GM21619 (cell line): ENCODE results near the gene MDM4.

Source experiments
- ATAC-seq: cut with Tn5 transposase; IDR thresholded peaks from one replicate; pipeline ENCODE4 v1.9.1; 2021; ENCODE audit not compliant: unreplicated experiment

MDM4 gene

GRCh38 chr1:204487256-204487615, 29.0 kb upstream of the MDM4 start:
- ATAC-seq, result no peak

- ATAC-seq, result no peak
Measured at GRCh38 chr1:204491655-204492054, 24.6 kb upstream of the MDM4 start.

GRCh38 chr1:204493145-204493983, 22.8 kb upstream of the MDM4 start:
- ATAC-seq, result no peak

GRCh38 chr1:204493984-204494280, 22.3 kb upstream of the MDM4 start:
- peak; percentile 23 for ATAC-seq

- ATAC-seq, result peak; percentile 74
Measured at GRCh38 chr1:204494281-204495077, 21.7 kb upstream of the MDM4 start, which contains the start of gene PIK3C2B. Gene PIK3C2B, minus strand, starts transcription at chr1:204494805. Its CDS starts 25,003 bp downstream, at chr1:204469802.

- ATAC-seq, result peak; percentile 28
Measured at GRCh38 chr1:204495078-204495753, 21.0 kb upstream of the MDM4 start.

GRCh38 chr1:204495777-204496176, 20.4 kb upstream of the MDM4 start:
- no peak for ATAC-seq

- ATAC-seq, result no peak
Measured at GRCh38 chr1:204498981-204499380, 17.2 kb upstream of the MDM4 start.

GRCh38 chr1:204499511-204500468, 16.4 kb upstream of the MDM4 start:
- ATAC-seq, result no peak

- no peak for ATAC-seq
Measured at GRCh38 chr1:204502241-204502640, 14.0 kb upstream of the MDM4 start.

GRCh38 chr1:204503122-204503912, 12.9 kb upstream of the MDM4 start:
- no peak for ATAC-seq

- no peak for ATAC-seq
Measured at GRCh38 chr1:204503913-204504519, 12.2 kb upstream of the MDM4 start.

- ATAC-seq, result no peak
Measured at GRCh38 chr1:204505674-204506200, 10.5 kb upstream of the MDM4 start.

- ATAC-seq, result peak; percentile 68
Measured at GRCh38 chr1:204506201-204506968, 9.8 kb upstream of the MDM4 start.

GRCh38 chr1:204506969-204507316, 9.3 kb upstream of the MDM4 start:
- ATAC-seq, result peak; percentile 56

GRCh38 chr1:204507317-204508105, 8.7 kb upstream of the MDM4 start:
- ATAC-seq, result peak; percentile 11

- no peak for ATAC-seq
Measured at GRCh38 chr1:204509186-204509635, 7.0 kb upstream of the MDM4 start.

GRCh38 chr1:204511366-204511765, 4.8 kb upstream of the MDM4 start:
- ATAC-seq, result no peak
